Ammon's horn (tissue), 1 donor: Measurements from ENCODE around the gene ELAPOR1.
"Not testable (repeated sequence)": the region's sequence is repeated elsewhere in the genome, so short reads cannot be mapped to it uniquely, and the experiment has no call there.

Experiments
- DNase-seq: peaks from one replicate; pipeline ENCODE4 v3.0.0-alpha.2; 2016; ENCODE audit warnings: low spot score

ELAPOR1 gene

GRCh38 chr1:109136766-109137165 is 22.9 kb downstream of the ELAPOR1 start:
- DNase-seq = no peak

GRCh38 chr1:109137958-109138357 is 24.0 kb downstream of the ELAPOR1 start:
- no peak for DNase-seq

- DNase-seq = no peak
Measured at GRCh38 chr1:109138358-109138757, 24.4 kb downstream of the ELAPOR1 start.

GRCh38 chr1:109140392-109140791 is 26.5 kb downstream of the ELAPOR1 start:
- DNase-seq = no peak

GRCh38 chr1:109142260-109142659 is 28.3 kb downstream of the ELAPOR1 start:
- DNase-seq = no peak

- not testable (repeated sequence) for DNase-seq
Measured at GRCh38 chr1:109142725-109143124, 28.8 kb downstream of the ELAPOR1 start.

GRCh38 chr1:109148987-109149561 is 35.2 kb downstream of the ELAPOR1 start:
- DNase-seq = no peak

GRCh38 chr1:109149874-109150601 is 36.1 kb downstream of the ELAPOR1 start:
- no peak for DNase-seq

GRCh38 chr1:109151146-109151990 is 37.5 kb downstream of the ELAPOR1 start:
- peak; percentile 92 for DNase-seq

- DNase-seq = no peak
Measured at GRCh38 chr1:109152196-109152595, 38.3 kb downstream of the ELAPOR1 start.

- no peak for DNase-seq
Measured at GRCh38 chr1:109156916-109157385, 43.0 kb downstream of the ELAPOR1 start.

GRCh38 chr1:109158433-109158832 is 44.5 kb downstream of the ELAPOR1 start:
- DNase-seq = peak; percentile 39

- no peak for DNase-seq
Measured at GRCh38 chr1:109159326-109159725, 45.4 kb downstream of the ELAPOR1 start.

GRCh38 chr1:109160071-109160840 is 46.3 kb downstream of the ELAPOR1 start:
- DNase-seq = no peak

GRCh38 chr1:109161858-109162606 is 48.1 kb downstream of the ELAPOR1 start:
- peak; percentile 75 for DNase-seq

- DNase-seq = no peak
Measured at GRCh38 chr1:109162626-109163025, 48.7 kb downstream of the ELAPOR1 start.

- no peak for DNase-seq
Measured at GRCh38 chr1:109163551-109163950, 49.6 kb downstream of the ELAPOR1 start.
